ENCODE measurements around the gene MSH2. TPM values are rescaled to one million over a fixed set of nuclear protein-coding genes. Genes with fewer than 3 reads are reported as not detected.

The MSH2 gene
- total and polyA plus RNA-seq, 2 donors (not counting 3 experiments of a cell fraction or from before 2014, with no cell fraction given) = 9.7 to 30.5 TPM

DNA sequence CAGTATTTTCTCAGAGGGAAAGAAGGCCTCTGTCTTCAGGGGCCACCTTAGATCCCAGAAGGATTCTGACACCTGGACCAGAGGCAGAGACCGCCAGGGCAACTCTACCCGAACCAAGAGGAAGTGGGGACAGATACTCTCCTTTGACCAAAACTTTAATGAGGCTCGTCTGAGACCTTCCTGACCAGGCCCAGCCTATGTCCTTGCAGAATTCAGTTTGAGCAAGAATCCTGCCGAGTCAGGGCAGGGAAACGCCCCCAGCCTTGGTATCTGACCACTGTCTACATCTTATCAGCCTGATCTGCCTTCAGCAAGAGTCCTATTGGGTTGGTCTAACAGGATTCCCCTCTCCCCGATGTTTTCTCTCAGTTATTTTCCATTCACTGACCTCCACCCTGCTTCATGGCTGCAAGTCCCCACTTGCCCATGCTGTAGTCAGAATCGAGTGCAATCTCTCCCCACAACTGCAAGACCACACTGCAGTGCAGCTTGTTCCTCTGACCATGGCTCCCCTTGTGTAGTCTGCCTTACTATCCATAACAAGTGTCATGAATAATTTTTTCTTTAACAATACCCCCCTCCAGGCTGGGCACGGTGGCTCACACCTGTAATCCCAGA lies 95.0 kb downstream of the MSH2 start:
- H3K79me2 ChIP-seq (ENCODE audit: control insufficient read depth, insufficient read depth, low read length) = no peaks in the 10 kb centered on the region
- BruUV-seq (replicated peaks) = no TSS peak
- ChIA-PET POLR2A (no interaction called here), CTCF (no interaction called here)
- intact Hi-C loops (cut with micrococcal nuclease) (no loop called here), dilution Hi-C loops (cut with MboI; ENCODE audit: extremely low pct_ligation_motif_present, low sequenced_read_pairs) (no loop called here)
- no peak overlapping the region for H2AFZ ChIP-seq (ENCODE audit: low read depth, low read length)
- H3K4me1 ChIP-seq (ENCODE audit: control insufficient read depth, extremely low read depth, insufficient read depth, low read length) = peaks cover 17% of the 10 kb centered on the region
- no peaks in the 10 kb centered on the region for H3K36me3 ChIP-seq (ENCODE audit: control insufficient read depth in 2 of 2, extremely low read depth in 1 of 2, insufficient read depth in 2 of 2, low read length in 2 of 2)
- TF ChIP-seq JUN (IDR thresholded peaks at IDR 0.05; ENCODE audit: borderline replicate concordance, insufficient read depth, insufficient read length, low read depth) = no peak
- no peak for TF ChIP-seq POLR2AphosphoS5 (IDR thresholded peaks at IDR 0.05; ENCODE audit: insufficient read depth, low read depth, low read length)
- TF ChIP-seq, protein P1, sequence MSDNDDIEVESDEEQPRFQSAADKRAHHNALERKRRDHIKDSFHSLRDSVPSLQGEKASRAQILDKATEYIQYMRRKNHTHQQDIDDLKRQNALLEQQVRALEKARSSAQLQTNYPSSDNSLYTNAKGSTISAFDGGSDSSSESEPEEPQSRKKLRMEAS (IDR thresholded peaks at IDR 0.05; ENCODE audit: insufficient read depth, insufficient read length) = no peak
- no peak for TF ChIP-seq POLR2A (IDR thresholded peaks at IDR 0.05; ENCODE audit: low read depth, low read length)
- no peak for TF ChIP-seq EZH2 (IDR thresholded peaks at IDR 0.05; ENCODE audit: borderline replicate concordance, low read depth, low read length, severe bottlenecking)
- TF ChIP-seq, protein P2, sequence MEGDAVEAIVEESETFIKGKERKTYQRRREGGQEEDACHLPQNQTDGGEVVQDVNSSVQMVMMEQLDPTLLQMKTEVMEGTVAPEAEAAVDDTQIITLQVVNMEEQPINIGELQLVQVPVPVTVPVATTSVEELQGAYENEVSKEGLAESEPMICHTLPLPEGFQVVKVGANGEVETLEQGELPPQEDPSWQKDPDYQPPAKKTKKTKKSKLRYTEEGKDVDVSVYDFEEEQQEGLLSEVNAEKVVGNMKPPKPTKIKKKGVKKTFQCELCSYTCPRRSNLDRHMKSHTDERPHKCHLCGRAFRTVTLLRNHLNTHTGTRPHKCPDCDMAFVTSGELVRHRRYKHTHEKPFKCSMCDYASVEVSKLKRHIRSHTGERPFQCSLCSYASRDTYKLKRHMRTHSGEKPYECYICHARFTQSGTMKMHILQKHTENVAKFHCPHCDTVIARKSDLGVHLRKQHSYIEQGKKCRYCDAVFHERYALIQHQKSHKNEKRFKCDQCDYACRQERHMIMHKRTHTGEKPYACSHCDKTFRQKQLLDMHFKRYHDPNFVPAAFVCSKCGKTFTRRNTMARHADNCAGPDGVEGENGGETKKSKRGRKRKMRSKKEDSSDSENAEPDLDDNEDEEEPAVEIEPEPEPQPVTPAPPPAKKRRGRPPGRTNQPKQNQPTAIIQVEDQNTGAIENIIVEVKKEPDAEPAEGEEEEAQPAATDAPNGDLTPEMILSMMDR (IDR thresholded peaks at IDR 0.05; ENCODE audit: extremely low read depth in 1 of 2, insufficient read depth in 1 of 2, low read depth in 1 of 2, low read length in 2 of 2) = no peak
- no peak for TF ChIP-seq MYC (IDR thresholded peaks at IDR 0.05; ENCODE audit: low read depth, low read length)
- no peak for TF ChIP-seq GATA2 (IDR thresholded peaks at IDR 0.05; ENCODE audit: insufficient read depth, insufficient read length, low read depth, low read length)
- TF ChIP-seq FOS (IDR thresholded peaks at IDR 0.05; ENCODE audit: borderline replicate concordance, insufficient read depth, low read length) = no peak
- H3K27me3 ChIP-seq (ENCODE audit: control insufficient read depth in 2 of 2, insufficient read depth in 2 of 2, low read length in 2 of 2) = no peaks in the 10 kb centered on the region
- H3K9me1 ChIP-seq (replicated peaks; ENCODE audit: control insufficient read depth, extremely low read depth, insufficient read depth, low read length) = no peaks in the 10 kb centered on the region
- H3K9me3 ChIP-seq (replicated peaks; ENCODE audit: control insufficient read depth, insufficient read depth, low read length) = peaks cover 2% of the 10 kb centered on the region
- no peak overlapping the region for H3K4me3 ChIP-seq (replicated peaks in 1 of 3; ENCODE audit: insufficient read depth in 1 of 3, low read depth in 1 of 3, low read length in 3 of 3)
- H3K9ac ChIP-seq (replicated peaks; ENCODE audit: extremely low read depth, insufficient read depth, low read length) = no peak overlapping the region
- H3K4me2 ChIP-seq (ENCODE audit: insufficient read depth, low read length) = no peak overlapping the region
- no peaks in the 10 kb centered on the region for H4K20me1 ChIP-seq (replicated peaks; ENCODE audit: control insufficient read depth, extremely low read depth, insufficient read depth, low read length)
- H3K27ac ChIP-seq (ENCODE audit: insufficient read depth, low read depth, low read length) = no peak overlapping the region
- FAIRE-seq = no peak
- no peak for DNase-seq (ENCODE audit: low read depth, low spot score)
